EL (cell line): ENCODE results near the gene WDFY4.

Source experiments
- DNase-seq: peaks from one replicate; pipeline ENCODE4 v3.0.0-alpha.2; 2016

WDFY4 gene

GRCh38 chr10:48751730-48752129, 67.1 kb downstream of the WDFY4 start:
- DNase-seq, result no peak

GRCh38 chr10:48758411-48758810, 73.7 kb downstream of the WDFY4 start:
- DNase-seq, result no peak

GRCh38 chr10:48759113-48759901, 74.6 kb downstream of the WDFY4 start:
- DNase-seq, result no peak

- no peak for DNase-seq
Observed at GRCh38 chr10:48760983-48761382, 76.3 kb downstream of the WDFY4 start.

- DNase-seq, result peak; percentile 8
Observed at GRCh38 chr10:48762064-48763042, 77.7 kb downstream of the WDFY4 start.

GRCh38 chr10:48763403-48763965, 78.8 kb downstream of the WDFY4 start:
- DNase-seq, result no peak

- no peak for DNase-seq
Observed at GRCh38 chr10:48764486-48764885, 79.8 kb downstream of the WDFY4 start.

- no peak for DNase-seq
Observed at GRCh38 chr10:48765039-48765438, 80.4 kb downstream of the WDFY4 start.

- no peak for DNase-seq
Observed at GRCh38 chr10:48765527-48765926, 80.9 kb downstream of the WDFY4 start.

GRCh38 chr10:48767373-48768143, 82.9 kb downstream of the WDFY4 start:
- DNase-seq, result no peak

- DNase-seq, result no peak
Observed at GRCh38 chr10:48768144-48768766, 83.6 kb downstream of the WDFY4 start.

- no peak for DNase-seq
Observed at GRCh38 chr10:48768926-48769325, 84.3 kb downstream of the WDFY4 start.

GRCh38 chr10:48769706-48770435, 85.2 kb downstream of the WDFY4 start:
- DNase-seq, result no peak

GRCh38 chr10:48770561-48771089, 86.0 kb downstream of the WDFY4 start:
- DNase-seq, result no peak

- DNase-seq, result no peak
Observed at GRCh38 chr10:48771234-48771633, 86.6 kb downstream of the WDFY4 start.

- DNase-seq, result no peak
Observed at GRCh38 chr10:48772059-48772458, 87.4 kb downstream of the WDFY4 start.

GRCh38 chr10:48773580-48773979, 88.9 kb downstream of the WDFY4 start:
- DNase-seq, result no peak

- DNase-seq, result no peak
Observed at GRCh38 chr10:48774416-48775205, 89.9 kb downstream of the WDFY4 start.

GRCh38 chr10:48775206-48775517, 90.5 kb downstream of the WDFY4 start:
- DNase-seq, result no peak

- DNase-seq, result no peak
Observed at GRCh38 chr10:48776005-48776522, 91.4 kb downstream of the WDFY4 start.
